ENCODE results near the gene NKX2-4. TPM values are rescaled to one million over a fixed set of nuclear protein-coding genes. Genes with fewer than 3 reads are reported as not detected.

The NKX2-4 gene
- total RNA-seq, 2 donors from 2014 or later = not detected

Other genes starting within 250 kb of the NKX2-4 start
- gene XRN2, start 94.2 kb downstream of the NKX2-4 start, total RNA-seq = 10 to 100 TPM; 39.0 to 41.8 TPM
- 1 to 10 TPM; 1.4 to 1.6 TPM for gene NKX2-2, start 116.5 kb upstream of the NKX2-4 start, total RNA-seq